ENCODE measurements around the gene ALK.

Gene ALK

DNA sequence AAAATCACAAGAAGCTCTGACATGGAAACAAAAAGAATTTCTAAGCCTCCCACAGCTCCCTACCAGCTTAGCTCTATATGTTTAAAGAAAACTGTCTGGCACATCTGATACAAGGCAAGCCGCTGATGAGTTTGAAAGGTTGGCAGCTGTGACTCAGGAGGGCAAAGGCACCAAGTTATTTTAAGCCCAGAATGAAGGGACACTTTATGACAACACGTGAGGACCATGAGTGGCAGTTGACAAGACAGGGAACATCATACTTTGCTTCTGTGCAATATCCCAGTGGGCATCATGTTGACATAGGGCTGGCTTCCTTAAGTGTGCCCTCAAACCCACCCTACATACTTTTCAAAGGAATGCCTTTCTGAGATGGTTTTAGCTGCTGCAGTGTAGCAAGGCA is 533.3 kb downstream of the ALK start:
- no peak for DNase-seq

DNA sequence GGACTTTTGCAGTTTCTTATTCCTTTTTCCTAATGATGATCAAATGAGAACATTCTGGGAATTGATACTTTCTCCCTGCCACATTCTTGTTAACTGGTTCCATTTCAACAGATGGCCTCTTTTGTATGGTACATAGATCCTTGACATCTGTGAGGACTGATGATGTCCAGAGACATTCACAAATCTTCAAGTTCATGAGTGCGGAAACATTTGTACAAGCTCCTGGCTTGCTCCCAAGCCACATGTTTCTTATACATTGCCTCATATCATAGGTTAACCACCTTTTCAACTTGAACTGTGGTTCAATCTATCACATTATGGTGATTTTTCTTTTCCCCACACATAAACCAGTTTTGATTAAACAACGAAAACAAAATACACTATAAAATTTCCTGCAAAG is 538.9 kb downstream of the ALK start:
- no peak for DNase-seq

- DNase-seq = no peak
Measured at GRCh38 chr2:29377788-29378187, 543.6 kb downstream of the ALK start.

- no peak for DNase-seq
Measured at GRCh38 chr2:29376541-29376940, 544.8 kb downstream of the ALK start.

DNA sequence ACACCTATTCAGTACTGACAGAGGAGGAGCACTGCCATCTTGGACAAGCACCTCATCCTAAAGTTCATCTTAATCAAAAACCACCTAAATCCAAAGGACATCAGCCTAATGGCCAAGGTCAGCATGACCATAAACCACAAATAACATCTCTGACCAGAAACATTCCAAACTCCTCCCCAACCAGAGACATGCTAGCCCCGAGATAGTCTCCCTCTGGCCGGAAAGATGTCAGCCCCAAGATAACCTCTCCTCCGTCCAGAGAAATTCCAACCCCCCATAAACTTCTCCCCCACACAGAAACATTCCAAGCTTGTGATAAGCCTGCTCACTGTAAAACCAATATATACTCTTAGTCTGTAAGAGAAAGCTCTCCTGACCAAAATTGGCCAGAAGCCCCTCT is 545.5 kb downstream of the ALK start:
- no peak for DNase-seq

DNA sequence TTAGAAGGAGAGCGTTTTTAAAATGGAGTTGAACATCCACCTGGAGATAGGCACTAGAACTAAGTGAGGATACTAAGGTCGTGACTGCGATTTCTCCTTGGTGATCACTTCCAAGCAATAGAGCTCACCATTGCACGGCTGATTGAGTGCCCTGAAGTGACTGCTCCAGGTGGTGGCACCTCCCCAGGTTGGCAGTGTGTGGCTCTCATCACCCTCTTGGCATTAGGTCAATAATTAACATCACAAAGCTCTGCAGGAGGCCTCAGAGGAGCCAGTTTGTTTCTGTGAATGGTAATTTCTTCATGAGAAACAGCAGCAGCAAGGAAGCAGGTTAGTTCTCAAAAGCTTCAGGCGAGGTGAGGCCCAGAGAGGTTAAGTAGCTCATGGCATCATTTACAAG is 546.6 kb downstream of the ALK start:
- DNase-seq = no peak

GRCh38 chr2:29373870-29374269 is 547.5 kb downstream of the ALK start:
- no peak for DNase-seq

DNA sequence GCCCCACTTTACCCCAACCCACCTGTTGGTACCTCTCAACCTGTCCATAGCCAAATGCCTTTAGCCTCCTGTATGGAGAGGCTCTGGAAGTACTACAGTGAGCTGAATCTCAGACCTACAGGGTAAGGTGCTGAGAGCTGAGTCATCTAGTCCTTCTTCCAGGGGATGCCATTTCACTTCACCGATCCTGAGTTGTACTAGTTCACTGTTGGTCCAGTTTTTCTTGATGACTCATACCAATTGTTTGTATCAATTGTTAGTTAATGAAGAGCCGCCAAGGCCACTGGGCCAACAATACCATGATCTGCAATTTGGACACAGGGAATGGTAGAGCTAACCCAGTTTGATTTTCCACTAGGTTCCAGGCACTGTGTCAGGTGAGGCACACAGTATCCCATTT is 549.2 kb downstream of the ALK start:
- no peak for DNase-seq

- no peak for DNase-seq
Measured at GRCh38 chr2:29370581-29371125, 550.7 kb downstream of the ALK start.

DNA sequence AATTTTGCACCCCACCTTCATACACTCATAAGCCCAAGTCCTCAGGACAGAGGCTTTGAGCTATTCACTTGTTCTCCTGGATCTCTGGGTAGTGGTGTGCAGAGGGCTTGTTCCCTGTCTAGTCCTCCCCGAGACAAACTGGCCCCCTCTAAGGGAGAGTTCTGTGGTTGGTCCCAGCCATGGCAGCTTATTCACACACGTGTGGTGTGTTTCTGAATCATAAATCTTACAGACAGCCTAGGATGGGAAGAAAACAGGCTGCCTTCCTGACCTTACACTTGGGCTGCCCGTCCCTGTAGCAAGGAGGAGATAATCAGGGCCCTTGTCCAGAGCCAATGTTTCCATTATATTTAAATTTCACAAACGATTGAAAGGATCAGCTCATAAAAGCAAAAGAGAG is 551.2 kb downstream of the ALK start:
- DNase-seq = no peak

DNA sequence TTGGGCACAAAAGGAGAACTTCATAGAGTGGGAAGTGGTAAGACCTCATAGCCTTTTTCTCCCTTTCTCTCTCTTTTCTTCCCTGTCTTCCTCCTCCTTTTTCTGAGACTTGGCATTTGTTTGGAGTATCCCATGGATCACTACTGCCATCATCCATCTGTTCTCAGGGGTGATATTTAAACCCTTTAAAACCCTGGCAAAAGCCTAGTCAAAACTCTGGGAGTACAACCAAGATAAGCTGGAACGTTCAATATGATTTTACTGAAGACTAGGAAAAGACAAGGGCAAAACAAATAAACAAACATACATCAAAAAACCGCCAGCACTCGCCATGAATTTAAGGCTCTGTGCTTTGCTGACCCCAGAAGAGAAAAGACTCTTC is 552.7 kb downstream of the ALK start:
- DNase-seq = no peak

- DNase-seq = no peak
Measured at GRCh38 chr2:29367986-29368658, 553.3 kb downstream of the ALK start.

GRCh38 chr2:29363111-29363510 is 558.3 kb downstream of the ALK start:
- DNase-seq = no peak

GRCh38 chr2:29361231-29361630 is 560.2 kb downstream of the ALK start:
- DNase-seq = no peak

DNA sequence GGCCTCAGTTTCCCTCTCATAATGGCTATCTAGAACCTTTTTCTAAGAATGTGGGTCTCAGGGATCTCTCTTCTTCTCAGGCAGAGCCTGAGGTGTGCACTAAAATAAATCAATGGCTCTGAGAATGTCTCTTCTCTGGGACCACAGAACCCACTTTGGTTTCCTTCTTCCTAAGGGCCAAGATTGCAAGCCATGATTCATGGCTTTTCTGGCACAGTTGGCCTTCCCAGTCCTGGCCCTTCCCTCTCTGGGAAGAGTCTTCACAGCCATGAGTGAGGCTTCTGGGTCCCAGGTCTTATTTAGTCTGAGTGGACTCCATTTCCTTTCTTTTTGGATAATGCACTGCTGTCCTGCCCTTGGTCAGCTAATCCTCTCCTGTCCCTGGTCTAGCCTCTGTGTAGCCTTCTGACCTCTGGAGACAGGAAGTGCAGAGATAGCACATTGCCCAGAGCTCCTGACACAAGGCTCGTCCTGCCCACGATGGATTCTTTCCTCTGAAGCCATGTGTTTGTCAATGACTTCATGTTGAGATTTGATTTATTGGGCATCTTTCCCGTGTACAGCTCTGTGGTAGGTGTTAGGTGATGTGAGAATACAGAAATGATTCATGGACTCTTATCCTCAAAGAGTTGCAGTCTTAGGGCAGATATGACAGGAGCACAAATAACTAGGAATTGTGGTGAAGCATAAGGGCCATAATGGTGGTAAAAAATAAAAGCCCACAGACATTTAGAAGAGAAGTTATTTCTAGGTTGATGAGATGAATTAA is 561.2 kb downstream of the ALK start:
- no peak for DNase-seq

- no peak for DNase-seq
Measured at GRCh38 chr2:29353403-29353991, 567.9 kb downstream of the ALK start.

- DNase-seq = no peak
Measured at GRCh38 chr2:29351916-29352591, 569.3 kb downstream of the ALK start.

- no peak for DNase-seq
Measured at GRCh38 chr2:29351248-29351647, 570.1 kb downstream of the ALK start.

- no peak for DNase-seq
Measured at GRCh38 chr2:29349316-29350030, 571.9 kb downstream of the ALK start.

DNA sequence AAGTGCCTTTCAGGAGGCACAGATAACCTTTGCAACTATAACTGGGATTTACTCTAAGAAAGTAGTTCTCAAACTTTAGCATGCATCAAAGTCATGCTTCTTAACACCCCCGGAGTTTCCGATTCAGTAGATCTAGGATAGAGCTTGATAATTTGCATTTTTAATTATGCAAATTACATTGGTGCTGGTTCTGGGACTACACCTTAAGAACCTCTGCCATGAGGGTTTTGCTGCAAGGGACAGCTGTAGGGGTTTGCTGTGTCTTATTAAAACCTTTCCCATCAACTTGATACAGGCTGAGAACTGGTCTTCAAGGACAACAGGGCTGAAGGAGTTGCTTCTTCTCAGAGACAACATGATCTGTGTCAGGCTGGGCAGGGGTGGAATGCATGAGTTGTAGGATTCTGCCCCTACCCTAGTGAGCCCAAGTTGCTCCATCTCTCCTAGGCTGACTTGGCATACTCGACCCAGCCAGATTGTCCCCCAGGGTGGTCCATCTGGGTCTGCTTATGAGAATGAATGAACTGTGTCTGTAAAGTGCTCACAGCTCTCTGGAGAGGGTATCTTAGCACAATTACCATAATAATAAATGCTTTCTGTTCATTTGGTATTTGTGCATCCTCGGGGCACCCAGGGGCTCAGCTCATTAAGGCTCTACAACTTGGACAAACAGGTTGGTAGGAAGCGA is 573.5 kb downstream of the ALK start:
- DNase-seq = no peak

GRCh38 chr2:29345236-29345635 is 576.1 kb downstream of the ALK start:
- no peak for DNase-seq

- DNase-seq = no peak
Measured at GRCh38 chr2:29343830-29344229, 577.6 kb downstream of the ALK start.
